HG03135 (cell line): ENCODE data around the gene TIMP3.
"Not testable (repeated sequence)": the region's sequence is repeated elsewhere in the genome, so short reads cannot be mapped to it uniquely, and the experiment has no call there.

Experiments used
- ATAC-seq: cut with Tn5 transposase; IDR thresholded peaks from one replicate; pipeline ENCODE4 v1.9.1; 2021; ENCODE audit warnings: mild to moderate bottlenecking, moderate library complexity; ENCODE audit not compliant: unreplicated experiment

TIMP3 gene

DNA sequence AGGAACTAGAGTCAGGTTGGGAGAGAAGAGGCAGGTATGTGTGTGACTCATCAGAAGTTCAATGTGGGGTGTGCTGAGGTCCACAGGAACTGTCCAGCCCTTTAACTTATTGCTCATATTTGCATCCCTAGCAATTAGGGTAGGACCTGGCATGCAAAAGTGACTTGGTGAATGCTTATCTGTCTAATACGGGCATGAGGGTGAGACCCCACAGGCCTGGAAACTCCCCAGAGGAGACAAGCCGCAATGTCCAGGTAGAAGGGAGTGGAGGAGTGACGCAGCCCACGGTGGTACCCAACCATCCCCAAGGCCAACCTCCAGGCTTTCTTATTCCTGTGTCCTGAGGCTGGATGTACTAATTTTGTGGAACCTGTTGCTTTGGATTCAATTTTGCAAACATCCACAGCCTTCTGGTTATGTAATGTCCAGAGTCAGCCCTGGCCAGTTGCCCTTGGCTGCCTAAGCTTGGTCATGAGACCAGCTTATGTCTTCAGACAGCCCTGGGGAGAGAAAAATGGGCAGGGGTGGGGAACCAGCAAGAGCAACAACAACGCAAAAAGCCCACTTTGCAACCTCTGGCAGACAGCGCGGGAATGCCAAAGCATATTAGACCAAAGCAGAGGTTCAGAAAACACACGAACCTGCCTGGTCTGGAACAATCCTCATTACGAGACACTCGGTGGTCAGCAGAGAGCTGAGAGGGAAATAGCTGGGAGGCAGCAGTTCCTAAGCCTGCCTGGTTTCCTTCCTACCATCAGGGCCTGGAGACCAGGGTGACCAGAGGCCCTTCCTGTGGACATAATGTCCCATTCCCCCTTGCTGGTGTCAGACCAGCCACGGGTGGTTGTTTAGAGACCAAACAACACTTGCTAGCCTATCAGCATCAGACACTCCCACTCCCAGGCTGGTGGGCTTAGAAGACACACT lies 49.3 kb downstream of the TIMP3 start:
- no peak for ATAC-seq

DNA sequence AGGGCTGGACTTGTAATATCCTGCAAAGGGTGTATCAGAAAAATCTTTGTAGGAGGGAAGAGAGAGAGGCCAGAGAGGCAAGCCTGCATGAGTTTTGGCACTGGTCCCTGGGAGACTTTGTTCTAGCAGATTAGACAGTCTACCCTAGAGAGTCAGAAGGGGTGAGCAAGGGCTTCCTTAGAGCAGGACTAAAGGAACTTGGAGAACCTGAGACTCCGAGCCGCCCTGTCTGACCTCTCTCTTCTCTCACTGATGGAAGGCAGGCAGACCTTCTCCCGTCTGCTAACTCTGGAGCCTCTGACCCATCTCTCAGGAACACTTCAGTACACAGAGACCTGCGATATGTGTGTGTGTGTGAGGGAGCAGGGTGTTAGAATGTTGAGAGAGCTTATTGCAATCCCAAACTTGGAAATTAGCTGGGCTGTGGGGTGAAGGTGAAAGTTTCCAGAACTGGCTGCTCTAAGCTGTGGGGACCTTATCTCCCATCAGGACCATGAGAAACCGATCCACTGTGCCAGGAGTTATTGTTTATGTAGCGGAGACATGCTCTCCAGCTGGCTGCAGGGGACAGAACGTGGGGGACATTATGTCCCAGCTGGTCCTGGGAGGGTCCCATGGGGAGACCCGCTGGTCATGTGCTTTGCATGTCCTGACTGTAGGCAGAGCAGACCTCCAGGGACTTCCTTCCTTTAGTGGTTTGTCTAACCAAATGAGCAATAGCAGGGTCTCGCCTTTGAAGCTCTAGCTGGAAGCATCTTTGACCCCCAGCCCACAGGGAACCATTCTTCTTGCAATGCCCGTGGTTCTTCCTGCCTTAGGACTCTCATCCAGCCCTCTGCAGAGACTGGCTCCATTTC lies 51.1 kb downstream of the TIMP3 start:
- ATAC-seq, result no peak

DNA sequence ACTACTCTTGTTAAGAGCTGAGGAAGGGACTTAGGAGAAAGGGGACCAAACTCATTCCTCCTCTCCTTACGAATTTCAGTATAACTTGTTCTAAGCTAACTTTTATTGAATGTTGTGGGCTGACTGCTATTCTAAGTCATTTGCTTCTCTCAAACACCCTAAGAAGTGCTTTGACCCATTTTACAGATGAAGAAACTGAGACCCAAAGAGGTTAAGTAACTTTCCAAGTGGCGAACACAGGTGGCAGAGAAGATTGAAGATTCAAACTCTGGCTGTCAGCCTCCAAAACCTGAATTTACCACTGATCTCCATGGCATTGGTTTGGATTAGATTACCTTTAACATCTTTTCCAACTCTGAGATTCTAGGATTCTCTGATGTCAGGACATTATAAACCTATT lies 52.2 kb downstream of the TIMP3 start:
- ATAC-seq, result no peak

DNA sequence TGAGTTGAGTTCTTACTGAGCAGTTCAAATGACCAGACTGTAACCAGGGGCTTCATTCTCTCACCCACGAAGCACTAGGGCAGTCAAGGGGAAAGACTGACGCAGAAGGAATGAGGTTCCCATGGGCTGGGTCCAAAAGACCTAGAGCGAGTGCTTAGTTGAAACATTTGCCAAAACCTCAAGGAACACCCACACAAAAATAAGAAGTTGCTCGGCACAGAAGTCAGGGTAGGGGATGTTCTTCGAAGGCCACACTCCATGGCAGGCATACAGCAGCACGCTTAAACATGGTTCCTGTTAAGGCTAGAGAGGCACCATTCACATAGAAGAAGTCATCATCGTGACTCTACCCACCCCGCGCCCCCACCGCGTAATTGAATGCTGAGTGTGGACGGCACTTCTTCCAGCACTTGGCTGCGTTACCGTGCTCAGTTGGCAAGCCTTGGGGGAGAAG lies 52.9 kb downstream of the TIMP3 start:
- ATAC-seq, result no peak

DNA sequence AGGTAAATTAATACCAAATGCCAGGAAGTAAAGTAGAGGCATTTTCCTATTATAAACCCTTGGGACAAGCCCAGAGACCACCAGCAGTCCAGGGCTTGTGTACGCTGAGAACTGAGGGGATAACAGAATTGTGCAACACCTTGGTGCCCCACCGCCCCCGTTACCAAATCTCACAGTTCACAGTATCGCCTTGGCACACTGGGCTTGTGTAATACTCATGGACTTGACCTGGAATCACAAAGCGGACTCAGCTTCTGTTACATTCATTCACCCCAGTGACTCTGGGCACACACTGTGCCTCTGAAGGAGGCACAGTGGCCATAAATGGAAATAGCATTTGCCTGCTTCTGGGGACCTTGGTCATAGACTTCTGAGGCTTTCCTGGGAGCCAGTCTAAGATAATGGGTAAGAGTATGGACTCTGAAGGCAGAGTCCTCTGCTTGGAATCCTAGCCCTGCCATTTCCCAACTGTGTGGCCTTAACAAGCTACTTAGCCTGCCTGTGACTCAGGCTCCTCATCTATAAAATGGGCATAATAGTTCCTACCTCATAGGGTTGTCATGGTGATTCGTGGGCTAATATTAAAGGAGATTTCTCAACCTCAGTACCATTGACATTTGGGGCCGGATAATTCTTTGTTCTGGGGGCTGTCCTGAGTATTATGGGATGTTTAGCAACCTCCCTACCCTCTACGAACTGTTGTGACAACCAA lies 53.7 kb downstream of the TIMP3 start:
- no peak for ATAC-seq

DNA sequence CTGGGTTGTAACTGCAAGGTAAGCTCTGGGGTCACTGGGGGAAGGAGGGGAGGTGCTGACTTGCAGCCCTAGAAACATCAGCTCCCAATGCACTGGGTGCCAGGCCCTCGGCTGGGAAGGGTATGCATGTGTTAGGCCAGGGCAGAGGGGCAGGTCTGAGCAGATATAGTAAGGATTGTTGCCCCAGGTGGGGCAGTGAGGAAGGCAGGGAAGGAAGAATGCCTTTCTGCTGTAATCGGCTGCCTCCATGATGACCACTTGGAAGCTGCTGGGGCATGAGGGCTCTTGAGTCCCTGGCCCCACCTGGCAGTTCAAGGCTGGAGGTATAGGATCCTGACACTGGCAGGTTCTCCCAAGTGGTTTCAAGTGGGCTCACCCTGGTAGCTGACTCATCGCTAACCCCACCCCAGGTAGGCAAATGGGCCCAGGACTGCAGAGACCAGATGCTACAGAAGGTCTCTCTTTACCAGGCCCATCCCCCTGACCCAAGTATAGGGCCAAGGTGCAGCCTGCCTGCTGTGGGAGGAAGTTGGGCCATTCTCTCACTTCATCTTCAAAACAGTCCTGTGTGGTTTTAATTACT lies 56.7 kb downstream of the TIMP3 start:
- no peak for ATAC-seq

DNA sequence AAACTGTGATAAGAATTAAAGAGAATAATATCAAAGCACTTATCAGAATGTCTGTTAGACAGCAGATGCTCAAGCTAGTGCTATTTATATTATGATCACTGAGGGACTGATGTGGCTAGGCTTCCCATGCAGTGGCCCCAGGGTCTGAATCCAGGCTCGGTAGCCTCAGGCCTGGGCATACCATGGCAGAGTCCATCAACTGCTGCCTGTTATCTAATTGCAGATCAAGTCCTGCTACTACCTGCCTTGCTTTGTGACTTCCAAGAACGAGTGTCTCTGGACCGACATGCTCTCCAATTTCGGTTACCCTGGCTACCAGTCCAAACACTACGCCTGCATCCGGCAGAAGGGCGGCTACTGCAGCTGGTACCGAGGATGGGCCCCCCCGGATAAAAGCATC lies 57.5 kb downstream of the TIMP3 start:
- no peak for ATAC-seq

DNA sequence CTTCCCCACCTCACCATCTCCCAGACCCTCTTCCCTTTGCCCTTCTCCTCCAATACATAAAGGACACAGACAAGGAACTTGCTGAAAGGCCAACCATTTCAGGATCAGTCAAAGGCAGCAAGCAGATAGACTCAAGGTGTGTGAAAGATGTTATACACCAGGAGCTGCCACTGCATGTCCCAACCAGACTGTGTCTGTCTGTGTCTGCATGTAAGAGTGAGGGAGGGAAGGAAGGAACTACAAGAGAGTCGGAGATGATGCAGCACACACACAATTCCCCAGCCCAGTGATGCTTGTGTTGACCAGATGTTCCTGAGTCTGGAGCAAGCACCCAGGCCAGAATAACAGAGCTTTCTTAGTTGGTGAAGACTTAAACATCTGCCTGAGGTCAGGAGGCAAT lies 58.2 kb downstream of the TIMP3 start:
- ATAC-seq, result no peak

DNA sequence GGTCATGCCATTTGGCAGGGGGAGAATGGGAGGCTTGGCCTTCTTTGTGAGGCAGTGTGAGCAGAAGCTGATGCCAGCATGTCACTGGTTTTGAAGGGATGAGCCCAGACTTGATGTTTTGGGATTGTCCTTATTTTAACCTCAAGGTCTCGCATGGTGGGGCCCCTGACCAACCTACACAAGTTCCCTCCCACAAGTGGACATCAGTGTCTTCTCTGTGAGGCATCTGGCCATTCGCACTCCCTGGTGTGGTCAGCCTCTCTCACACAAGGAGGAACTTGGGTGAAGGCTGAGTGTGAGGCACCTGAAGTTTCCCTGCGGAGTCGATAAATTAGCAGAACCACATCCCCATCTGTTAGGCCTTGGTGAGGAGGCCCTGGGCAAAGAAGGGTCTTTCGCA lies 59.8 kb downstream of the TIMP3 start:
- ATAC-seq, result no peak

DNA sequence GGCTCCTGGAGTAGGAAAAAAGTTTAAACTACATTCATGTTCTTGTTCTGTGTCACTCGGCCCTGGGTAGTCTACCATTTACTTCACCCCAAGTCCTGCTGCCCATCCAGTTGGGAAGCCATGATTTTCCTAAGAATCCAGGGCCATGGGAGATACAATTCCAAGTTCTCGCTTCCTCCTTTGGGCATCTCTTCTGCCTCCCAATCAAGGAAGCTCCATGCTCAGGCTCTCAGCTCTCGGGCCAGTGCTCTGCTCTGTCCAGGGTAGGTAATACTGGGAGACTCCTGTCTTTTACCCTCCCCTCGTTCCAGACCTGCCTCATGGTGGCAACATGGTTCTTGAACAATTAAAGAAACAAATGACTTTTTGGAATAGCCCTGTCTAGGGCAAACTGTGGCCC lies 60.6 kb downstream of the TIMP3 start:
- ATAC-seq, result no peak

DNA sequence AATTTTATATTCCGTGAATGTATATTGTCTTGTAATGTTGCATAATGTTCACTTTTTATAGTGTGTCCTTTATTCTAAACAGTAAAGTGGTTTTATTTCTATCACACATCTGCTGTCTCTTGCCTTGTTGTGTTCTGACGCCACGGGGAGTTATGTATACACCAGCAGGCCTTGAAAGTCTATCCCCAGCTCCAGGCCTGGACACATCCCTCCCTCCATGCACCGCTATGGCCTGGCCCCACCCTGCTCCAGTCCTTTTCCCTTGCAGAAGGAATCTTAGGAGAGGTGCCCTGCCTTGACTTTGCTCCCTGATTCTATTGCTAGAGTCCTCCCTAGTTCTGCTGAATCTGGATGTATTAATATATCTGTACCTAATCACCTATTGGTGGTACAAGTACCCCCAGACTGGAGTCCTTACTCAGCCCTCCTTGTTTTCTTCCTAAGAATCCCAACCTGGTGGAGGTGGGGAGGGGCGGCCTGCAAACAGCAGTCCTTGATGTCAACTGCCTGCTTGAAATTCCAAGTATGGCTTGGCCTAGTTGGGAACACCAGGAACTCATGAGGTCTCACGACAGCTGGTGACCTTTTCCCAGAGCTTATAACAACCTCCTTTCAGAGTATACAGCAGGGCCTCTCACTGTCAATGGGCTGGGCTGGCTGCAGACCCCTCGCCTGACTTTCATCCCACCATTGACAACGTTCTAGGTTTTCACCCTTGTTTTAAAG lies 61.6 kb downstream of the TIMP3 start:
- no peak for ATAC-seq

DNA sequence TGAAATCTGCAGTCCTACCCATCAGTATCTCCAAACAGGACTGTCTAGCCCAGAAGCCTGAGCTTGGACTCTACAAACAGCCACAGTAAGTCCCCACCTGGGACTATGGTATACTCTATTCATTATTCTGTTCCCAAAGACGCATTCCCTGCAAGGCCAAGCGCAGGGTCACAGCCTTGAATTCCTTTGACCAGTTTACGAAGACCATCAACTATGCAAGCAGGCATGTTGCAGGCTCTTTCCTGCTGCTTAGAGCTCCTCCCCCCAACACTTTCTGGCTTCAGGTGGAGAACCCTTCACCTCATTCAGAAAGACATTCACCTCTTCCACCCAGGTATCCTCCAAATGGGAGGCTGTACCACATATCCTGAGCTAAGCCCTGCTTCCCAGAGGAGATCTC lies 62.5 kb downstream of the TIMP3 start:
- ATAC-seq, result no peak

DNA sequence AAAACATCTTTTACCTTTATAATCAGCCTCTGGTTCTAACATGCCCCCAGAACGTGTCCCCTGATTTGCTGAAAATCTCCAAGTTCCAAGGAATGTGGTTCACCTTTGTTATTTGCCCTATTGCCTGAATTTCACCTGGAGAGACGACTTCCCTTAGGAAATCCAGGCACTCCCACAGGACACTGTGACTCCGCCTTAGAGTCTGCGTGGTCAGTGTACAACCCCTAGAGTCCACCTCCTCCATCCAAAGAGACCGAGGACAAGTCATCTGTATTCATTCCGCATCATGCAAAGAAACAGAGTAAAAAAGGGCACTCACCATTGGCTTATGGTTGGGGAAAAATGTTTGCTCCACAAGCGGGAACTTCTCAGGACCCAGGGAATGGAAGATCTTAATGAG lies 63.1 kb downstream of the TIMP3 start:
- ATAC-seq, result no peak

DNA sequence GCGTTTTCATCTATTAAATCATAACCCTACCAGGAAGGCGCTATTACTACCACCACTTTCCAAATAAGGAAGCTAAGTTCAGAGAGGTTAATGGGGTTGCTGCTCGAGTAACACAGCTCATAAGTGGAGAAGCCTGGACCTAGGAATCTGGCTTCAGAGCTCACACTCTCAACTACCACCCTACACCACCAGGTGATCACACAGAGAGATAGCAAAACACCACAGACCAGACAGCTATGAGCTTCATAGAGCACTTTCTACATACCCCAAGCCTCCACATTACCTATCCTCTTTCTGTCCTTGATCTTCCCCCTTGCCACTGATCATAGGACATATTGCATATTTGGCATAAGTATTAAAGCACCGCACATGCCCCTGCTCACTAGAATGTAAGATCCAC lies 65.4 kb downstream of the TIMP3 start:
- no peak for ATAC-seq

DNA sequence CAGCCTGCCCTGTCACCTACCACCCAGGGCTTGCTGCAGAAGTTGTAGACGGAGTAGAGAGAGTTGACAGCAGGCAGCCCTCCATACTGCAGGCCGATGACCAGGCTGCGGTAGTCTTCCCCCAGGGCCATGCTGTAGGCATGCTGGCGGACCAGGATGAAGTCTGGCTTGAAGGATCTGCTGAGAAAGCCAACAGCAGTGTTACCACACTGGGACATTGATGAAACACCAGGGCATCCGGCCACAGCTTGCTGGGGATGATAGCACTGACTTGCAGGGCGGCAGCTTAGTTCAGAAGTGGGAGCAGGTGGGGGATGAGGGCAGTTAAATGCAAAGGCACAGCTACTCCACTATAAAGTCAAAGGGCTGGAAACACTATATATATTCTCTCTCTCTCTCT lies 67.4 kb downstream of the TIMP3 start:
- ATAC-seq, result no peak

DNA sequence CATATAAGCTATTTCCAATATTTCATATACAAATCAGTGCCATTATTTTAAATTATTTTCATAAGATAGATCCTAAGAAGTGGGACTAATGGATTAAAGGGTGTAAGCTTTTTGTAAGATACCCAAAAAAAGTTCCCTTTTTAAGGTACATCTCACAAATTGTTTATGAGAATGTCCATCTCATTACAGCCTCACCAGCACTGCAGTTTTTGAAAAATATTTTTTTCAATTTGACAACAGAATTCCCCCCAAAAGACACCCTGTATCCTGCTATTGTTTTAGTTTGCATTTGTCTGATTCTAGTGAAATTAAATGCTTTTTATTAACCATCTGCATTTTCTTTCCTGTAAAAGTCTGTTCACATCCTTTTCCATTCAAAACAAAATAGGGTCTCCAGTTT lies 69.0 kb downstream of the TIMP3 start:
- ATAC-seq, result no peak

DNA sequence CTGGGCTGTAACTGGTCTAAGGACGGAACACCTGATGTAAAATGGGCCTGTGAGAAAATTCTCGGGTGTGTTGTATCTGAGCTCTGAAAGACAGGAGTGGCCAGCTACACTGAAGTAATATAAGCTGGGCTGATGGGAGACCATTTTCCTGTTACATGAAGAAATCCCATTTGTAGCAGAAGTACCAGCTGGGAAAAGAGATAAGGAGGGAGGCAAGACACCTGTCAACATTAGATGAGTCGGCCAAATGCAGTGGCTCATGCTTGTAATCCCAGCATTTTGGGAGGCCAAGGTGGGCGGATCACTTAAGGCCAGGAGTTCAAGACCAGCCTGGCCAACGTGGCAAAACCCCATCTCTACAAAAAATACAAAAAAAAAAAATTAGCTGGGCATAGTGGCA lies 72.1 kb downstream of the TIMP3 start:
- ATAC-seq, result not testable (repeated sequence)

DNA sequence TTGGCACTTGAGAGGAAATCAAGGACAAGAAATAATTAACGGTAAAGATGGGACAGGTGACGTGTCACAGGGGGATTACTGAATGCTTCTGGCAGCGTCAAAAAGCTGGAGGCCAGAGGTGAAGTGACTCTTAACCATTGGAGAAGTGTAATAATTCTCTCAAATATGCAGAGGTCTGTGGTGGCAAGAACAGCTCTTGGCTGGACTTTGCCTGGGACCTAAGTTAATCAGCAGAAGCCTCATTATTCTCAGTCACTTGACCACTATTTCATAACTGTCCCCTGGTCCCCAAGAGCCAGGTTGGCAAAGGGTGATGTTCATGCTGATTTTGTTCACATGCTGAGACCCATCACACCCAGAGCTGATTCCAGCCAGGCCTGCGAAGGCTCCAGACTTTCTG lies 72.9 kb downstream of the TIMP3 start:
- no peak for ATAC-seq

DNA sequence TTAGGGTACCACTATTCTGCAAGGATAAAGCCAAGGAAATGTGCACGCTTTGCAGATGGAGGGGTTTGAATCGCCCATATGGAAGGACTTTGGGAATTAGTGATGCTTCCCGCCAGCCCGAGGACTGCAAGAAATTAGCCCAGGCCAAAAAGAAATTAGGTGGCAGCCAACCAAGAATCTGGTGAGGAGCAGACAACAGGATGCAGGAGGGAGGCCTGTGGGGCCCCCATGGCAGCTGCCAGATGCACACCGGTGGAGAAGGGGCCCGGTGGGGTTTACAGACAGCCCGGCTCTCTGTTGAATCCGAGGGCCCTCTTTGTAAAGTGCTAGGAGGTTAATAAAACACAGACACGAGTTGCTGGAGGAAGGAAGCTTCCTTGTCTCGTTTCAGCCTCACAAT lies 73.5 kb downstream of the TIMP3 start:
- ATAC-seq, result no peak

DNA sequence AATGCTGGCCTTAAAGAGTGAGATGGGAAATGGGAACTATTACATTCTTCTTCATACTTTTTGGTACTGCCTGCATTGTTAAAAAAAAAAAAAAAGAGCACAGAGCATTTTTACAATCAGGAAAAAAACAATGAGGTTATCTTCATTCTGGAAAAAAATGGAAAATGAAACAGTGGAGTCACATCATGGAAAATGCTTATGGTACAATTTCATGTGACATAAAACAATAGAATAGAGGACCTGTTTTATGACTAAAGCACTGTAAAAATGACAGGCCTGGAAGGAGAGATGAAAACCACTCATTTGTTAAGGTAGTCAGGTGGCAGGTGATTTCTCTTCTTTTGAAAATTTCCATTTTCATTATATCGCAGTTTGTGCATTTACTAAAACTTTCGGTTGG lies 75.0 kb downstream of the TIMP3 start:
- no peak for ATAC-seq
